Ishikawa (cell line): Measurements from ENCODE around the gene PCDH8.

Experiments
- EP300 ChIP-seq: IDR thresholded peaks from 2 replicates; pipeline ENCODE4 v1.6.1; 2012; ENCODE audit warnings: borderline replicate concordance
- TF ChIP-seq, protein P1 (sequence below): IDR thresholded peaks from 2 replicates; pipeline ENCODE4 v1.6.1; 2012

- TF ChIP-seq, protein P1, sequence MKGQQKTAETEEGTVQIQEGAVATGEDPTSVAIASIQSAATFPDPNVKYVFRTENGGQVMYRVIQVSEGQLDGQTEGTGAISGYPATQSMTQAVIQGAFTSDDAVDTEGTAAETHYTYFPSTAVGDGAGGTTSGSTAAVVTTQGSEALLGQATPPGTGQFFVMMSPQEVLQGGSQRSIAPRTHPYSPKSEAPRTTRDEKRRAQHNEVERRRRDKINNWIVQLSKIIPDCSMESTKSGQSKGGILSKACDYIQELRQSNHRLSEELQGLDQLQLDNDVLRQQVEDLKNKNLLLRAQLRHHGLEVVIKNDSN = no peak
- TF ChIP-seq EP300 = no peak
Measured at GRCh38 chr13:52896827-52897659, 48.6 kb upstream of the PCDH8 start.
